Measurements from ENCODE around the gene UROS.

DNA sequence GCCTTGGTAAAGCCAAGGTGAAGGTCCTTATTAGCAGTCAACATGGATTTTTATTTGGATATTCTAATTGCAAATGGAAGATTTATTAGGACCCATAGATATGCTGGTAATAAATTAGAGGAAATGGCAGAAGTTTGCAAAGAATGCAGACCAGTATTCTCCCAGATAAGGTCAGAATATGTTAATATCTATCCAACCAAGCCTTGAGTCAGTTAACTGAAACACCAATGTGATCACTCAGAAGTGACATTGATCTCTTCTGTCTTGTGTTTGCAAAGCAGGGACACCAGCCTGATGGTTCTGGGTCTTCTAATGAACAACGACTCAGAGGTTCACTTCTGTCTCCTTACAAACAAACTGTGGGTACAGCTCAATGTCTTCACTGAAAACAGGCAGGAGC lies 21.5 kb downstream of the UROS start:
- TF ChIP-seq CTCF (IDR thresholded peaks at IDR 0.05) = no peak
- no peak for TF ChIP-seq POLR2A (IDR thresholded peaks at IDR 0.05)
- TF ChIP-seq EP300 (IDR thresholded peaks at IDR 0.05) = no peak
